GM12878 (cell line): Measurements from ENCODE around the gene TEX12. TPM values are rescaled to one million over a fixed set of nuclear protein-coding genes. Genes with fewer than 3 reads are reported as not detected.

Source experiments
- ATAC-seq: fragments of 200-7000 bp; cut with Tn5 transposase; 3 replicates; pipeline ENCODE4 v1.9.1; 2020; ENCODE audit warnings: mild to moderate bottlenecking, moderate library complexity
- BruUV-seq: library from RNA; stranded (reverse); fragments of 400-500 nt; replicated peaks from 2 replicates; lab custom pipeline; 2021; lab: Mats Ljungman, UMichigan
- CTCF ChIA-PET: fragments of 300-600 bp; sonication (Branson Sonifier 250); formaldehyde crosslinking; extraction: SDS; loops from one replicate; lab custom pipeline; 2021; ENCODE audit warnings: inconsistent platforms; lab: Yijun Ruan, JAX
- POLR2A ChIA-PET: fragments of 350-600 bp; formaldehyde crosslinking; extraction: SDS; loops from one replicate; lab custom pipeline; 2021; ENCODE audit warnings: inconsistent platforms; lab: Charles Lee
- RAD21 ChIA-PET: fragments of 300-600 bp; sonication (Branson Sonifier 250); formaldehyde crosslinking; loops from one replicate; lab custom pipeline; 2023; ENCODE audit warnings: antibody characterized with exemption; ENCODE audit not compliant: unreplicated experiment; lab: Charles Lee
- SMC1A ChIA-PET: fragments of 300-600 bp; sonication (Branson Sonifier 250); formaldehyde crosslinking; loops from one replicate; lab custom pipeline; 2023; ENCODE audit not compliant: unreplicated experiment, uncharacterized antibody; lab: Charles Lee
- DNase-seq: peaks from one replicate; pipeline ENCODE4 v3.0.0-alpha.2; 2011; ENCODE audit warnings: low read depth, low spot score
- FAIRE-seq: peaks from 3 replicates; lab custom pipeline; 2011; peaks lifted over from hg19 to GRCh38; lab: Jason Lieb, UNC
- H2AFZ ChIP-seq: 2 replicates; pipeline ENCODE4 v1.6.0; 2011; ENCODE audit warnings: low read depth, low read length, control low read depth; ENCODE audit not compliant: control insufficient read depth
- H3K27ac ChIP-seq: 2 replicates; pipeline ENCODE4 v1.5.1; 2011; ENCODE audit warnings: control low read depth; ENCODE audit not compliant: control insufficient read depth, insufficient read depth
- H3K27me3 ChIP-seq, 2 experiments: replicated peaks in 1 of 2; 2 replicates each; pipeline versions ENCODE4 v1.6.0 to v1.6.1; 2011; ENCODE audit warnings: low read length in 1 of 2; ENCODE audit not compliant: control insufficient read depth in 2 of 2, insufficient read depth in 2 of 2
- H3K36me3 ChIP-seq, 2 experiments: 2 replicates each; pipeline ENCODE4 v1.5.1; 2011; ENCODE audit warnings: low read length in 1 of 2; ENCODE audit not compliant: control insufficient read depth in 2 of 2, insufficient read depth in 2 of 2
- H3K4me1 ChIP-seq: 2 replicates; pipeline ENCODE4 v1.6.1; 2011; ENCODE audit warnings: mild to moderate bottlenecking, low read length, moderate library complexity, mixed read lengths; ENCODE audit not compliant: control insufficient read depth, insufficient read depth
- H3K4me2 ChIP-seq: 2 replicates; pipeline ENCODE4 v1.6.0; 2011; ENCODE audit warnings: control low read depth; ENCODE audit not compliant: control insufficient read depth, insufficient read depth
- H3K4me3 ChIP-seq: fragments of 200-600 bp; sonication (generic); 2 replicates; pipeline ENCODE4 v1.5.1; 2016
- H3K79me2 ChIP-seq: 2 replicates; pipeline ENCODE4 v1.6.0; 2011; ENCODE audit warnings: low read length; ENCODE audit not compliant: control insufficient read depth, insufficient read depth
- H3K9ac ChIP-seq: 2 replicates; pipeline ENCODE4 v1.8.0; 2011; ENCODE audit warnings: low read length, control low read depth, mixed read lengths; ENCODE audit not compliant: control insufficient read depth, insufficient read depth
- H3K9me3 ChIP-seq: replicated peaks from 3 replicates; pipeline ENCODE4 v1.5.1; 2011; ENCODE audit warnings: mild to moderate bottlenecking, low read length; ENCODE audit not compliant: control insufficient read depth, insufficient read depth
- H4K20me1 ChIP-seq: 2 replicates; pipeline ENCODE4 v1.6.0; 2011; ENCODE audit not compliant: control insufficient read depth, insufficient read depth
- BMI1 ChIP-seq: fragments of 450-650 bp; IDR thresholded peaks from 2 replicates; pipeline ENCODE4 v1.6.1; 2016; ENCODE audit warnings: mild to moderate bottlenecking, moderate library complexity, borderline replicate concordance
- CHD1 ChIP-seq: IDR thresholded peaks from 2 replicates; pipeline ENCODE4 v1.6.1; 2012; ENCODE audit warnings: low read depth, low read length, improper control_type of control experiment
- EP300 ChIP-seq, 2 experiments: fragments of 150-350 bp in 1 of 2; IDR thresholded peaks; 2 replicates each; pipeline ENCODE4 v1.6.1; 2011 to 2012; ENCODE audit warnings: low read depth in 2 of 2, low read length in 2 of 2, borderline replicate concordance in 1 of 2, improper control_type of control experiment in 1 of 2, inconsistent platforms in 1 of 2; ENCODE audit not compliant: control insufficient read depth in 1 of 2
- HDGF ChIP-seq: fragments of 450-650 bp; IDR thresholded peaks from 2 replicates; pipeline ENCODE4 v1.6.1; 2016; ENCODE audit warnings: antibody characterized with exemption
- KLF5 ChIP-seq: fragments of 450-650 bp; IDR thresholded peaks from 2 replicates; pipeline ENCODE4 v1.6.1; 2014; ENCODE audit warnings: mild to moderate bottlenecking; ENCODE audit not compliant: partially characterized antibody
- NBN ChIP-seq: fragments of 450-650 bp; IDR thresholded peaks from 2 replicates; pipeline ENCODE4 v1.6.1; 2016
- NFXL1 ChIP-seq: fragments of 450-650 bp; IDR thresholded peaks from 2 replicates; pipeline ENCODE4 v1.6.1; 2017; ENCODE audit warnings: antibody characterized with exemption, mild to moderate bottlenecking, borderline replicate concordance
- PAX8 ChIP-seq: fragments of 450-650 bp; IDR thresholded peaks from 2 replicates; pipeline ENCODE4 v1.6.1; 2017; ENCODE audit warnings: mild to moderate bottlenecking, moderate library complexity
- RBBP5 ChIP-seq: fragments of 200-600 bp; sonication (generic); conservative IDR thresholded peaks from 2 replicates; pipeline ENCODE4 v1.6.1; 2016
- RELA ChIP-seq: fragments of 450-650 bp; IDR thresholded peaks from 2 replicates; pipeline ENCODE4 v1.8.0; 2014; ENCODE audit warnings: borderline replicate concordance; ENCODE audit not compliant: partially characterized antibody
- SREBF1 ChIP-seq: IDR thresholded peaks from 2 replicates; pipeline ENCODE4 v1.6.1; 2012; ENCODE audit warnings: mild to moderate bottlenecking, low read length
- STAT3 ChIP-seq: IDR thresholded peaks from 2 replicates; pipeline ENCODE4 v1.6.1; 2011; ENCODE audit warnings: low read depth, low read length, improper control_type of control experiment
- ZZZ3 ChIP-seq: IDR thresholded peaks from 2 replicates; pipeline ENCODE4 v1.6.1; 2011; ENCODE audit warnings: low read depth; ENCODE audit not compliant: control insufficient read depth, insufficient read length
- WGBS: methylation state at CpG from one replicate; pipeline ENCODE4 v1.1.6; 2016; ENCODE audit warnings: low lambda C conversion rate; ENCODE audit not compliant: insufficient replicate concordance, insufficient coverage; ENCODE audit errors: missing lambda C conversion rate; 5-methylcytosine and 5-hydroxymethylcytosine counted together
- in situ Hi-C: fragments of 300-500 bp; cut with MboI; formaldehyde crosslinking; loops from 9 replicates; pipeline ENCODE4 v1.14.3; 2018; ENCODE audit warnings: mixed read lengths
- intact Hi-C: fragments of 100-400 bp; cut with micrococcal nuclease; formaldehyde crosslinking; loops from one replicate; pipeline ENCODE4 v1.14.2; 2022; ENCODE audit not compliant: unreplicated experiment
- polyA plus RNA-seq, 11 experiments: library from polyadenylated mRNA; depleted of rRNA in 4 of 11; unstranded in 6 of 11; stranded (reverse) in 5 of 11; fragments of >200 nt; fragmentation: Nextera tagmentation in 4 of 11; fragmentation: Illumina TruSeq in 1 of 11; extraction: Ambion mirVana in 4 of 11; extraction: Trizol in 1 of 11; gene quantifications; 1 replicate in 1 of 11; 2 replicates in 10 of 11; pipeline versions ENCODE4 v1.2.1 to v1.2.3, GENCODE V29; 2011 to 2016; ENCODE audit warnings: inconsistent platforms in 2 of 11, missing spikeins in 2 of 11, low read depth in 1 of 11
- total RNA-seq, 4 experiments: library from RNA; depleted of rRNA in 3 of 4; stranded (reverse); fragments of >200 nt in 3 of 4; fragmentation: Illumina TruSeq in 1 of 4; extraction: Trizol in 1 of 4; gene quantifications; 2 replicates each; pipeline versions ENCODE4 v1.2.1 to v1.2.3, GENCODE V29; 2013 to 2021
- TF ChIP-seq, protein P1 (sequence below): fragments of 150-350 bp; IDR thresholded peaks from 2 replicates; pipeline ENCODE4 v1.6.1; 2014; ENCODE audit warnings: mild to moderate bottlenecking, low read depth, low read length
- TF ChIP-seq, protein P2 (sequence below): fragments of 450-650 bp; IDR thresholded peaks from 2 replicates; pipeline ENCODE4 v1.6.1; 2017; ENCODE audit warnings: mild to moderate bottlenecking, low read depth, inconsistent platforms; ENCODE audit not compliant: poor library complexity, severe bottlenecking
- TF ChIP-seq, protein P3 (sequence below): IDR thresholded peaks from 2 replicates; pipeline ENCODE4 v1.6.1; 2012; ENCODE audit warnings: low read depth, low read length, improper control_type of control experiment
- TF ChIP-seq, protein P4 (sequence below): fragments of 450-650 bp; IDR thresholded peaks from 2 replicates; pipeline ENCODE4 v1.6.1; 2017; ENCODE audit warnings: borderline replicate concordance

The TEX12 gene
- total and polyA plus RNA-seq, 10 of the 15 experiments (the other 5 are each of a cell fraction or from before 2014, with no cell fraction given), result 0.11 to 1.3 (median 0.40) TPM; not detected in 2

DNA sequence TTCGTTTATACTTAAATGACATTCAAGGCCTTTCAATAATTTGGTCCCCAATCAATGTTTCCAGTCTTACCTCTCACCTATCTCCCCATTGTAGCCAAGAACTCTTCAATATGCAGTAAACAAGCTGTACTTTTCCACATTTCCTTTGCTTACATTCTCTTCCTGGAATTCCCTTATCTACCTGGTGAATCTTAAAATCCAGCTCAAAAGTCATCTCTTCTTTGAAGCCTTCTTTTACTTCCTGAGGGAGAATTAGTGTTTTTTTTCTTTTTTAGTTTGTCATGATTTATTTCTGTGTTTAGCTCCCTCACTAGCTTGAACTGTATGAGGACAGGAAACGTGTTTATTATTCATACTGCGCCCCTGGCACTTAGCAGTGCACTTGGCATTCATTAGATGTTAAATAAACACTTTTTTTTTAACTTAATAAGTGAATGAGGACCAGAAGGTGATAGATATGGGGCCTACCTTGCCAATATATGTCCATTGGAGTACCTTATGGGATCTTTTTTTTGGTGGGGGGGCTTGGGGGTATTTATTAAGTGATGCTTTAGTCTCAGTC lies 54.2 kb downstream of the TEX12 start:
- intact Hi-C loops, result loop anchor here (10.0 kb wide), 2 partner anchors 347 to 573 kb away; partner anchors contain the start of genes ALG9, CFAP68 and FDXACB1
- WGBS, result 37% methylated on average over 3 of the region's 3 CpGs
- no peaks in the 10 kb centered on the region for H3K9me3 ChIP-seq
- no TSS peak for BruUV-seq
- H3K4me3 ChIP-seq, result no peak overlapping the region
- no peak overlapping the region for H3K27ac ChIP-seq
- in situ Hi-C loops, result loop anchor here (5.0 to 10.0 kb wide), 2 partner anchors 56 to 1063 kb away; no protein-coding TSS in a partner anchor
- ATAC-seq, result no peak
- no peaks in the 10 kb centered on the region for H3K36me3 ChIP-seq
- RAD21 ChIA-PET, result interaction anchor here (0.8 to 4.3 kb wide), 4 partner anchors 10 to 1069 kb away, joined by 3 to 62 read pairs (median 4); no protein-coding TSS in a partner anchor
- no peaks in the 10 kb centered on the region for H4K20me1 ChIP-seq
- no peaks in the 10 kb centered on the region for H3K27me3 ChIP-seq
- no peak for DNase-seq
- H3K9ac ChIP-seq, result no peak overlapping the region
- H3K4me1 ChIP-seq, result no peaks in the 10 kb centered on the region
- SMC1A ChIA-PET, result interaction anchor here (0.9 to 13.1 kb wide), 4 partner anchors 21 to 364 kb away, joined by 3 to 161 read pairs (median 4); no protein-coding TSS in a partner anchor
- POLR2A ChIA-PET, result no interaction called here
- H3K4me2 ChIP-seq, result no peak overlapping the region
- CTCF ChIA-PET, result interaction anchor here (0.6 to 16.3 kb wide), 12 partner anchors 9 to 1067 kb away, joined by 3 to 314 read pairs (median 4); no protein-coding TSS in a partner anchor
- H2AFZ ChIP-seq, result no peak overlapping the region
- no peak for FAIRE-seq
- no peaks in the 10 kb centered on the region; the same call in 1 of the 2 replicates for H3K79me2 ChIP-seq
- TF ChIP-seq RBBP5 (no peak), KLF5 (no peak), EP300 (IDR thresholded peaks at IDR 0.05; ENCODE audit: borderline replicate concordance in 1 of 2, control insufficient read depth in 1 of 2, low read depth in 2 of 2, low read length in 2 of 2) (no peak), SREBF1 (no peak), NBN (no peak), PAX8 (no peak), CHD1 (no peak), RELA (no peak), STAT3 (no peak), BMI1 (no peak), ZZZ3 (no peak), HDGF (no peak), NFXL1 (no peak)
- TF ChIP-seq, protein P1, sequence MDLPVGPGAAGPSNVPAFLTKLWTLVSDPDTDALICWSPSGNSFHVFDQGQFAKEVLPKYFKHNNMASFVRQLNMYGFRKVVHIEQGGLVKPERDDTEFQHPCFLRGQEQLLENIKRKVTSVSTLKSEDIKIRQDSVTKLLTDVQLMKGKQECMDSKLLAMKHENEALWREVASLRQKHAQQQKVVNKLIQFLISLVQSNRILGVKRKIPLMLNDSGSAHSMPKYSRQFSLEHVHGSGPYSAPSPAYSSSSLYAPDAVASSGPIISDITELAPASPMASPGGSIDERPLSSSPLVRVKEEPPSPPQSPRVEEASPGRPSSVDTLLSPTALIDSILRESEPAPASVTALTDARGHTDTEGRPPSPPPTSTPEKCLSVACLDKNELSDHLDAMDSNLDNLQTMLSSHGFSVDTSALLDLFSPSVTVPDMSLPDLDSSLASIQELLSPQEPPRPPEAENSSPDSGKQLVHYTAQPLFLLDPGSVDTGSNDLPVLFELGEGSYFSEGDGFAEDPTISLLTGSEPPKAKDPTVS, result no peak
- TF ChIP-seq, protein P2, sequence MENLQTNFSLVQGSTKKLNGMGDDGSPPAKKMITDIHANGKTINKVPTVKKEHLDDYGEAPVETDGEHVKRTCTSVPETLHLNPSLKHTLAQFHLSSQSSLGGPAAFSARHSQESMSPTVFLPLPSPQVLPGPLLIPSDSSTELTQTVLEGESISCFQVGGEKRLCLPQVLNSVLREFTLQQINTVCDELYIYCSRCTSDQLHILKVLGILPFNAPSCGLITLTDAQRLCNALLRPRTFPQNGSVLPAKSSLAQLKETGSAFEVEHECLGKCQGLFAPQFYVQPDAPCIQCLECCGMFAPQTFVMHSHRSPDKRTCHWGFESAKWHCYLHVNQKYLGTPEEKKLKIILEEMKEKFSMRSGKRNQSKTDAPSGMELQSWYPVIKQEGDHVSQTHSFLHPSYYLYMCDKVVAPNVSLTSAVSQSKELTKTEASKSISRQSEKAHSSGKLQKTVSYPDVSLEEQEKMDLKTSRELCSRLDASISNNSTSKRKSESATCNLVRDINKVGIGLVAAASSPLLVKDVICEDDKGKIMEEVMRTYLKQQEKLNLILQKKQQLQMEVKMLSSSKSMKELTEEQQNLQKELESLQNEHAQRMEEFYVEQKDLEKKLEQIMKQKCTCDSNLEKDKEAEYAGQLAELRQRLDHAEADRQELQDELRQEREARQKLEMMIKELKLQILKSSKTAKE, result no peak
- TF ChIP-seq, protein P3, sequence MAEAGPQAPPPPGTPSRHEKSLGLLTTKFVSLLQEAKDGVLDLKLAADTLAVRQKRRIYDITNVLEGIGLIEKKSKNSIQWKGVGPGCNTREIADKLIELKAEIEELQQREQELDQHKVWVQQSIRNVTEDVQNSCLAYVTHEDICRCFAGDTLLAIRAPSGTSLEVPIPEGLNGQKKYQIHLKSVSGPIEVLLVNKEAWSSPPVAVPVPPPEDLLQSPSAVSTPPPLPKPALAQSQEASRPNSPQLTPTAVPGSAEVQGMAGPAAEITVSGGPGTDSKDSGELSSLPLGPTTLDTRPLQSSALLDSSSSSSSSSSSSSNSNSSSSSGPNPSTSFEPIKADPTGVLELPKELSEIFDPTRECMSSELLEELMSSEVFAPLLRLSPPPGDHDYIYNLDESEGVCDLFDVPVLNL, result no peak
- TF ChIP-seq, protein P4, sequence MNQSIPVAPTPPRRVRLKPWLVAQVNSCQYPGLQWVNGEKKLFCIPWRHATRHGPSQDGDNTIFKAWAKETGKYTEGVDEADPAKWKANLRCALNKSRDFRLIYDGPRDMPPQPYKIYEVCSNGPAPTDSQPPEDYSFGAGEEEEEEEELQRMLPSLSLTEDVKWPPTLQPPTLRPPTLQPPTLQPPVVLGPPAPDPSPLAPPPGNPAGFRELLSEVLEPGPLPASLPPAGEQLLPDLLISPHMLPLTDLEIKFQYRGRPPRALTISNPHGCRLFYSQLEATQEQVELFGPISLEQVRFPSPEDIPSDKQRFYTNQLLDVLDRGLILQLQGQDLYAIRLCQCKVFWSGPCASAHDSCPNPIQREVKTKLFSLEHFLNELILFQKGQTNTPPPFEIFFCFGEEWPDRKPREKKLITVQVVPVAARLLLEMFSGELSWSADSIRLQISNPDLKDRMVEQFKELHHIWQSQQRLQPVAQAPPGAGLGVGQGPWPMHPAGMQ, result no peak
